ENCODE data around the gene ORM1. TPM values are rescaled to one million over a fixed set of nuclear protein-coding genes. Genes with fewer than 3 reads are reported as not detected.

ORM1 gene
- total RNA-seq, 4 donors from 2014 or later: 6.6 TPM; not detected in 3

DNA sequence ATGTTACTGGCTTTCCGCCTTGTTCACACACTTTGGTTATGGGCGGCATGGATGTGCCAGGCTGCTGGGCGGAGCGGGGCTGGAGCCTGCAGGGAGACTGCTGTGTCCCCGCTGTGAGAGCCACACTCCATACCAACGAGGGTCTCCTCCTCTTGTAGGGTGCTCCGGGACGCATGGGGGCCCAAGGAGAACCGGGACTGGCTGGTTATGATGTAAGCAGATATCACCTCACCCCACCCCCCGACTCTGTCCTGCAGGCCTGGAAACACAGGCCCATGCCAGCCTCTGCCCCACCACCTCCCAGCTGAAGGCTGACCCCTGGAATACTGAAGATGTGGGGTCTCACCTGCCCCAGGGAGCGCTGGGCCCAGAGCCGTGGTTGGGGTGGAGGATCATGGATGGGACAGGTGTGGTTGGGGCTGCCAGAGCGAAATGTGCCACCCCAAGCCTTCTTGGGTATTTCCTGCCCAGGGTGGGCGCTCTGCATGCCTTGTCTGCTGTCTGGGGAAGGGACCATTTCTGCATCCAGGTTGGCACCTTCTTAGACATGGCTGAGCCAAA, 39.3 kb upstream of the ORM1 start:
- TF ChIP-seq, protein P1, sequence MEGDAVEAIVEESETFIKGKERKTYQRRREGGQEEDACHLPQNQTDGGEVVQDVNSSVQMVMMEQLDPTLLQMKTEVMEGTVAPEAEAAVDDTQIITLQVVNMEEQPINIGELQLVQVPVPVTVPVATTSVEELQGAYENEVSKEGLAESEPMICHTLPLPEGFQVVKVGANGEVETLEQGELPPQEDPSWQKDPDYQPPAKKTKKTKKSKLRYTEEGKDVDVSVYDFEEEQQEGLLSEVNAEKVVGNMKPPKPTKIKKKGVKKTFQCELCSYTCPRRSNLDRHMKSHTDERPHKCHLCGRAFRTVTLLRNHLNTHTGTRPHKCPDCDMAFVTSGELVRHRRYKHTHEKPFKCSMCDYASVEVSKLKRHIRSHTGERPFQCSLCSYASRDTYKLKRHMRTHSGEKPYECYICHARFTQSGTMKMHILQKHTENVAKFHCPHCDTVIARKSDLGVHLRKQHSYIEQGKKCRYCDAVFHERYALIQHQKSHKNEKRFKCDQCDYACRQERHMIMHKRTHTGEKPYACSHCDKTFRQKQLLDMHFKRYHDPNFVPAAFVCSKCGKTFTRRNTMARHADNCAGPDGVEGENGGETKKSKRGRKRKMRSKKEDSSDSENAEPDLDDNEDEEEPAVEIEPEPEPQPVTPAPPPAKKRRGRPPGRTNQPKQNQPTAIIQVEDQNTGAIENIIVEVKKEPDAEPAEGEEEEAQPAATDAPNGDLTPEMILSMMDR (IDR thresholded peaks at IDR 0.05; ENCODE audit: low read depth): no peak

DNA sequence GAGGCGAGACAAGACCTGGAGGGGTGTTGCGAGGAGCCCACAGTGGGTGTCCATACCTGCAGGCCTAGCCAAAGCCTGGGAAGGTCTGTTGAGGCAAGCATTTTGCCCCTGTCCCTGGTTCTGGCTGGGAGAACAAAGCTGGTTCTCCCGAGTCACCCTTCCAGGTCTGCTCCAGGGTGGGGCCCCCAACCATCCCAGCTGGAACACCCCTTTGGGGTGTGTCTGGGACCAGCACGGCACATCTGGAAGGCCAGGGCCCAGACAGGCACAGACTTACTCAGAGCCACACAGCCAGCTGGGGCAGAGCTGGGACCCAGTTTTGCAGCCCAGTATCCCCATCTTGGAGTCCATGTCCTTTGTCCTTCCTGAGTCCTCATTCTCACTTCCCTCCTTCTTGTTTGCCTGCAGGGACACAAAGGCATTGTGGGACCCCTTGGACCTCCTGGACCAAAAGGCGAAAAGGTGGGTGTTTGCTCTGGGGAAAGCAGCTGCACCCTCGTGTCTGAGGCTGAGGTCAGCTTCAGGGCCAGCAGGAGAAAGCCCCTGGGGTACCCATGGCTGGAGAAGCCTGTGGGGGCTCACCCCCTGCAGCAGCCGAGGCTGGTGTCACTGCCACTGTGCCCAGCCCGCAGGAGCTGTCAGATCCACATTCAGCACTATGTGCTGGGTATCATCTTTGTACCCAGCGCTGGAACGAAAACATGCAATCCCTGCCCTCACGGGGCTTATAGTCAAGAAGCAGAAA, 38.4 kb upstream of the ORM1 start:
- TF ChIP-seq, protein P1 (IDR thresholded peaks at IDR 0.05; ENCODE audit: low read depth): no peak

DNA sequence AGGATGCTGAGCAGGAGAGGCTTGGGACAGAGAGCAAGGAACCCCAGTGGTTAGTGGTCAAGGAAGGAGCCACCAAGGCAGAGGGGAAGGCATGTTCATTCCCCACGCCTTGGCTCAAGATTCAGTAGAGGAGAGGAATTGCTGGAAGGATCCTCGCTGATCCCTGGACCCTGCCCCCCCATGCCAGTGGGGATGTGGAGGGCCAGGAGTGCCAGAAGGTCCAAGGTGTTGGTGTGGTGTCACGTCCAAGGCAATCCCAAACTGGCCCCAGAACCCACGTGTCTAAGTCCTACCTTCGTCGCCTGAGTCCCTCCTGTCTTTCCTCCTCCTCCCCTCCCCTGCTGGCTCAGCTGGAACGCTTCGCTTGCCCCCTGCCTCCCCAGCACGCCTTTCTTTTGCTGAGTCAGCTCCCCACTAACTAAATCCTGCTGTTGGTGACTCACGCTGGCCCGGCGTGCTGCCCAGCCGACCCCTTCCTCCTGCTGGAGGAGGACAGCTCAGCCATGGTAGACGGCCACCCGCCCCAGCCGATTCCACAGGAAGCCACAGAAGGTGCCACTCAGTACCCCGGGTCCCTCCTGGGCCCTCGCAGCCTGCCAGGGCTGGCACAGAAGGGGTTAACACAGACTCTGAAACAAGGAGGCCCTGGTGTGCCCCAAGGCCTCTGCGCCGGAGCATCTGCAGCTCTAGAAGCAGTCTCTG, 37.6 kb upstream of the ORM1 start:
- TF ChIP-seq, protein P1 (IDR thresholded peaks at IDR 0.05; ENCODE audit: low read depth): no peak

DNA sequence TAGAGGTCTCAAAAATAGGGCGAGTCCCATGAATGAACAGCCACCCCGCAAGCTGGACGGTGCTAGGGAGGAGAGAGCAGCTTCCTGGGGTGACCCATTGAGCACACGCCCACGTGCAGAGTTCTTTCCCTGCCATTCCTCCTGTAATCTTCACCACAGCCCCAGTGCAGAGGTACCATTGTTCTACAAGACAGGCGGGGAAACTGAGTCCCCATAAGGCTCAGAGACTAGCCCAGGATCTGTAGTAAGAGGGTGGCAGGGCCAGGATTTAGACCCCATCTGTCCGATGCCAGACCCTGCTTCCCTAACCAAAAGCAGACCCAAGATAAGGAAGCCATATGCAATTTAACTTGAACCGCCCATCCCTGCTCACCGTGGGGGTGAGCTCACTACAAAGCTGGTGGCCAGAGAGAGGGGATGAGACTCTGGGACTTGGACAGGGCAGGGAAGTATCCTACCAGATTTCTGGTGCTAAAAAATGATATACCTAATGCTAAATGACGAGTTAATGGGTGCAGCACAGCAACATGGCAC, 36.7 kb upstream of the ORM1 start:
- TF ChIP-seq, protein P1 (IDR thresholded peaks at IDR 0.05; ENCODE audit: low read depth): no peak

DNA sequence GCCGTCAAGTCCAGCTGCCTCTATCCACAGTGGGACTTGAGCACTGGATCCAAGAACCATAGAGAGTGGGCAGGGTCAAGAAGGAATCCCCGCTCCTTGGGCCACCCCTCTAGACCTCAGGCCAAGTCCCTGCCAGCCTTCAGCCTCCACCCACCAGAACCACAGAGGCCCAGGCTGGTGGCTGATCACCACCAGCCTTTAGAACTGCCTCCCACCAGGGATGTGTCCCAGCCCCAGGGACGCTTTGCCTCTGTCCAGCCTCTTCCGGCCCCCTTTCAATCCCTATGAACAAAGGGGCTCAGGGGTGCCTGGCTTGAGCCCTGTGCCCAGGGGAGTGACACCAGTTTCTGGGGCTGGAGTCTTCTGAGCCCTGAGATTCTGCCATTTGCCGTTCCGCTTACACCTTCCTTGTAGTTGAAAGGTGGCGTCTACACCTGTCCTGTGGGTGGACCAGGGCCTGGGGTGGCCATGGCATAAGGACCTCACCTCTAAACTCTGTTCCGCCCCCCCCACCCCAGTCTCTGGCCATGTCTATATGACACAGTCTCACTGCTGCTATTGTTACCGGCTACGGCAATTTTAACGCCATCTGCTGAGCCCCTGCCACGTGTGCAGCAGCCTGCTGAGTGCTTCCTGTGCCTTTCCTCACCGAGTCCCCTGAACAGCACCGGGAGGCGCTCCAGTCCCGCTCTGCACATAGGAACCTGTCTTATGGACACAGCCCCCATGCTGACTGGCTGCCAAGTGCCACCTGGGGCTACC, 35.7 kb upstream of the ORM1 start:
- TF ChIP-seq, protein P1 (IDR thresholded peaks at IDR 0.05; ENCODE audit: low read depth): no peak

- TF ChIP-seq, protein P1 (IDR thresholded peaks at IDR 0.05; ENCODE audit: low read depth): no peak
These were observed 35.1 kb upstream of the ORM1 start for GRCh38 chr9:114287763-114288192.
